ENCODE measurements around the gene KRTAP5-11. TPM values are rescaled to one million over a fixed set of nuclear protein-coding genes. Genes with fewer than 3 reads are reported as not detected.

KRTAP5-11 gene
- total RNA-seq, 1 experiment from 2014 or later = not detected

DNA sequence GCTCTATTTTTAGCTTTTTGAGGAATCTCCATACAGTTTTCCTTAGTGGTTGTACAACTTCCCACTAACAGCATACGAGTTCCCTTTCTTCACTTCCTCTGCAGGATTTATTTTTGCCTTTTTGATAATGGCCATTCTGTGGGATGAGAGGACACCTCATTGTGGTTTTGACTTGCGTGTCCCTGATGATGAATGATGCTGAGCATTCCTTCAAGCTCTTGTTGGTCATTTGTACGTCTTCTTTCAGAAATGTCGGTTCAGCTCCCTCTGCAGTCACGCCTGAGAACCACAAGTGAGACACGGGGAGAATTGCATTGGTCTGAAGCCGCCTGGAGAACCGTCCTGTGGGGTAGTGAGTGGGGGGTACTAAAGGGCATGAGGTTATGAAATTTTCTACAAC is 19.3 kb downstream of the KRTAP5-11 start (continued):
- TF ChIP-seq, protein P1, sequence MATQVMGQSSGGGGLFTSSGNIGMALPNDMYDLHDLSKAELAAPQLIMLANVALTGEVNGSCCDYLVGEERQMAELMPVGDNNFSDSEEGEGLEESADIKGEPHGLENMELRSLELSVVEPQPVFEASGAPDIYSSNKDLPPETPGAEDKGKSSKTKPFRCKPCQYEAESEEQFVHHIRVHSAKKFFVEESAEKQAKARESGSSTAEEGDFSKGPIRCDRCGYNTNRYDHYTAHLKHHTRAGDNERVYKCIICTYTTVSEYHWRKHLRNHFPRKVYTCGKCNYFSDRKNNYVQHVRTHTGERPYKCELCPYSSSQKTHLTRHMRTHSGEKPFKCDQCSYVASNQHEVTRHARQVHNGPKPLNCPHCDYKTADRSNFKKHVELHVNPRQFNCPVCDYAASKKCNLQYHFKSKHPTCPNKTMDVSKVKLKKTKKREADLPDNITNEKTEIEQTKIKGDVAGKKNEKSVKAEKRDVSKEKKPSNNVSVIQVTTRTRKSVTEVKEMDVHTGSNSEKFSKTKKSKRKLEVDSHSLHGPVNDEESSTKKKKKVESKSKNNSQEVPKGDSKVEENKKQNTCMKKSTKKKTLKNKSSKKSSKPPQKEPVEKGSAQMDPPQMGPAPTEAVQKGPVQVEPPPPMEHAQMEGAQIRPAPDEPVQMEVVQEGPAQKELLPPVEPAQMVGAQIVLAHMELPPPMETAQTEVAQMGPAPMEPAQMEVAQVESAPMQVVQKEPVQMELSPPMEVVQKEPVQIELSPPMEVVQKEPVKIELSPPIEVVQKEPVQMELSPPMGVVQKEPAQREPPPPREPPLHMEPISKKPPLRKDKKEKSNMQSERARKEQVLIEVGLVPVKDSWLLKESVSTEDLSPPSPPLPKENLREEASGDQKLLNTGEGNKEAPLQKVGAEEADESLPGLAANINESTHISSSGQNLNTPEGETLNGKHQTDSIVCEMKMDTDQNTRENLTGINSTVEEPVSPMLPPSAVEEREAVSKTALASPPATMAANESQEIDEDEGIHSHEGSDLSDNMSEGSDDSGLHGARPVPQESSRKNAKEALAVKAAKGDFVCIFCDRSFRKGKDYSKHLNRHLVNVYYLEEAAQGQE (IDR thresholded peaks at IDR 0.05; ENCODE audit: low read depth) = no peak
- TF ChIP-seq RAD21 (IDR thresholded peaks at IDR 0.05; ENCODE audit: low read depth) (peak; percentile 74), ELF1 (IDR thresholded peaks at IDR 0.05; ENCODE audit: borderline replicate concordance, low read depth) (no peak), SIN3A (IDR thresholded peaks at IDR 0.05; ENCODE audit: low read depth) (no peak), FOSL1 (IDR thresholded peaks at IDR 0.05; ENCODE audit: low read depth) (no peak)

DNA sequence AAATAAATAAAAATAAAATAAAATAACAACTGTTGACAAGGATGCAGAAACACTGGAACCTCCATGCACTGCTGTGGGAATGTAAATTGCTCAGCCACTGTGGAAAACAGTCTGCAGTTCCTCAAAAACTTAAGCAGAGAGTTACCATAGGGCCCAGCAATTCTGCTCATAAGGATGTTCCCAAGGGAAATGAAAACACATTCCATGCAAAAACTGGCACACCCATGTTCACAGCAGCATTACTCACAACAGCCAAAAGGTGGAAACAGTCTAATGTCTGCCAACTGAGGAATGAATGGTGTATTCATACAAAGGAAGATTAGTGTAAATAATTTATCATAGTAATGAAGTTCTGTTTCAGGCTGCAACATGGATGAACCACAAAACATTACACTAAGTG is 20.6 kb downstream of the KRTAP5-11 start:
- no peaks in the 10 kb centered on the region for H3K36me3 ChIP-seq (ENCODE audit: control insufficient read depth in 1 of 2, insufficient read depth in 2 of 2, low read length in 2 of 2)
- DNase-seq (ENCODE audit: low read depth, low spot score) = peak; percentile 18
- TF ChIP-seq RAD21 (IDR thresholded peaks at IDR 0.05; ENCODE audit: low read depth) (no peak), YY1 (IDR thresholded peaks at IDR 0.05; ENCODE audit: extremely low read depth, insufficient replicate concordance, low read depth, low read length) (no peak), CEBPB (IDR thresholded peaks at IDR 0.05; ENCODE audit: low read depth) (no peak), ZNF274 (IDR thresholded peaks at IDR 0.05; ENCODE audit: low read depth, low read length) (no peak), SIN3A (IDR thresholded peaks at IDR 0.05; ENCODE audit: low read depth) (no peak), ELF1 (IDR thresholded peaks at IDR 0.05; ENCODE audit: borderline replicate concordance, low read depth) (no peak), POLR2AphosphoS5 (IDR thresholded peaks at IDR 0.05; ENCODE audit: low read depth, low read length) (no peak), SP1 (IDR thresholded peaks at IDR 0.05; ENCODE audit: low read depth) (no peak)
- TF ChIP-seq, protein P2, sequence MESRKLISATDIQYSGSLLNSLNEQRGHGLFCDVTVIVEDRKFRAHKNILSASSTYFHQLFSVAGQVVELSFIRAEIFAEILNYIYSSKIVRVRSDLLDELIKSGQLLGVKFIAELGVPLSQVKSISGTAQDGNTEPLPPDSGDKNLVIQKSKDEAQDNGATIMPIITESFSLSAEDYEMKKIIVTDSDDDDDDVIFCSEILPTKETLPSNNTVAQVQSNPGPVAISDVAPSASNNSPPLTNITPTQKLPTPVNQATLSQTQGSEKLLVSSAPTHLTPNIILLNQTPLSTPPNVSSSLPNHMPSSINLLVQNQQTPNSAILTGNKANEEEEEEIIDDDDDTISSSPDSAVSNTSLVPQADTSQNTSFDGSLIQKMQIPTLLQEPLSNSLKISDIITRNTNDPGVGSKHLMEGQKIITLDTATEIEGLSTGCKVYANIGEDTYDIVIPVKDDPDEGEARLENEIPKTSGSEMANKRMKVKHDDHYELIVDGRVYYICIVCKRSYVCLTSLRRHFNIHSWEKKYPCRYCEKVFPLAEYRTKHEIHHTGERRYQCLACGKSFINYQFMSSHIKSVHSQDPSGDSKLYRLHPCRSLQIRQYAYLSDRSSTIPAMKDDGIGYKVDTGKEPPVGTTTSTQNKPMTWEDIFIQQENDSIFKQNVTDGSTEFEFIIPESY (IDR thresholded peaks at IDR 0.05; ENCODE audit: extremely low read depth, insufficient replicate concordance, low read length) = no peak
- TF ChIP-seq, protein P3, sequence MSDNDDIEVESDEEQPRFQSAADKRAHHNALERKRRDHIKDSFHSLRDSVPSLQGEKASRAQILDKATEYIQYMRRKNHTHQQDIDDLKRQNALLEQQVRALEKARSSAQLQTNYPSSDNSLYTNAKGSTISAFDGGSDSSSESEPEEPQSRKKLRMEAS (IDR thresholded peaks at IDR 0.05) = no peak
- TF ChIP-seq, protein P1 (IDR thresholded peaks at IDR 0.05; ENCODE audit: low read depth) = no peak
- RAD21 ChIA-PET (ENCODE audit: low non-redundant PET in 1 of 2, low total read pairs in 2 of 2, uncharacterized antibody in 2 of 2, unreplicated experiment in 2 of 2) = no interaction called here
- H4K20me1 ChIP-seq (ENCODE audit: insufficient read depth) = no peaks in the 10 kb centered on the region
- H3K4me2 ChIP-seq (ENCODE audit: low read length) = peak overlapping the region; percentile 32; the same call in 1 of the 2 replicates
- no peaks in the 10 kb centered on the region for H3K9me2 ChIP-seq (ENCODE audit: insufficient read depth)
- H3K4me3 ChIP-seq (replicated peaks in 1 of 2; ENCODE audit: low read depth in 1 of 2, low read length in 2 of 2) = no peak overlapping the region
- H3K9ac ChIP-seq (ENCODE audit: low read length) = no peak overlapping the region
- peaks cover 0 to 16% of the 10 kb centered on the region in 2 experiments; a peak in 2 of 4 replicates for H3K4me1 ChIP-seq (ENCODE audit: control insufficient read depth in 1 of 2, insufficient read depth in 2 of 2, low read length in 2 of 2)
- no peak overlapping the region for H3K27ac ChIP-seq (ENCODE audit: low read depth, low read length)
- intact Hi-C loops (cut with micrococcal nuclease) = no loop called here
- no peak overlapping the region for H2AFZ ChIP-seq (ENCODE audit: low read depth, low read length, poor library complexity, severe bottlenecking)
- ATAC-seq = peak; percentile 61
- no TSS peak for BruUV-seq (replicated peaks)
- H3K27me3 ChIP-seq (ENCODE audit: insufficient read depth, low read length) = peaks cover 3% of the 10 kb centered on the region; the same call in 1 of the 2 replicates
- POLR2A ChIA-PET = no interaction called here
- no peaks in the 10 kb centered on the region for H3K79me2 ChIP-seq (ENCODE audit: insufficient read depth, low read length)
- H3K9me3 ChIP-seq (ENCODE audit: control insufficient read depth in 1 of 2, insufficient read depth in 1 of 2, low read depth in 1 of 2, low read length in 2 of 2) = no peaks in the 10 kb centered on the region
- CTCF ChIA-PET = interaction anchor here (2.4 kb wide), 1 partner anchor 18 kb away, joined by 19 read pairs; no protein-coding TSS in a partner anchor

Measured in HCT116 (cell line).